HUES6 (cell line): ENCODE measurements around the gene OR8D2.

ENCODE experiments used
- H3K27ac ChIP-seq: 2 replicates; pipeline ENCODE4 v1.7.0; 2013; ENCODE audit warnings: low read depth, mild to moderate bottlenecking, low read length, inconsistent platforms
- H3K27me3 ChIP-seq: 2 replicates; pipeline ENCODE4 v1.6.1; 2013; ENCODE audit warnings: low read length; ENCODE audit not compliant: control insufficient read depth, insufficient read depth
- H3K36me3 ChIP-seq: 2 replicates; pipeline ENCODE4 v1.6.1; 2013; ENCODE audit warnings: low read length; ENCODE audit not compliant: control insufficient read depth, insufficient read depth
- H3K4me1 ChIP-seq: 2 replicates; pipeline ENCODE4 v1.6.1; 2013; ENCODE audit warnings: low read length; ENCODE audit not compliant: control insufficient read depth, insufficient read depth
- H3K4me3 ChIP-seq: 2 replicates; pipeline ENCODE4 v1.5.1; 2013; ENCODE audit warnings: low read depth, low read length
- H3K9ac ChIP-seq: one replicate; pipeline ENCODE4 v1.6.1; 2013; ENCODE audit warnings: mild to moderate bottlenecking, low read length
- H3K9me3 ChIP-seq: 2 replicates; pipeline ENCODE4 v1.6.1; 2013; ENCODE audit warnings: low read depth, low read length; ENCODE audit not compliant: control insufficient read depth, insufficient read depth

OR8D2 gene, protein sequence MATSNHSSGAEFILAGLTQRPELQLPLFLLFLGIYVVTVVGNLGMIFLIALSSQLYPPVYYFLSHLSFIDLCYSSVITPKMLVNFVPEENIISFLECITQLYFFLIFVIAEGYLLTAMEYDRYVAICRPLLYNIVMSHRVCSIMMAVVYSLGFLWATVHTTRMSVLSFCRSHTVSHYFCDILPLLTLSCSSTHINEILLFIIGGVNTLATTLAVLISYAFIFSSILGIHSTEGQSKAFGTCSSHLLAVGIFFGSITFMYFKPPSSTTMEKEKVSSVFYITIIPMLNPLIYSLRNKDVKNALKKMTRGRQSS

DNA sequence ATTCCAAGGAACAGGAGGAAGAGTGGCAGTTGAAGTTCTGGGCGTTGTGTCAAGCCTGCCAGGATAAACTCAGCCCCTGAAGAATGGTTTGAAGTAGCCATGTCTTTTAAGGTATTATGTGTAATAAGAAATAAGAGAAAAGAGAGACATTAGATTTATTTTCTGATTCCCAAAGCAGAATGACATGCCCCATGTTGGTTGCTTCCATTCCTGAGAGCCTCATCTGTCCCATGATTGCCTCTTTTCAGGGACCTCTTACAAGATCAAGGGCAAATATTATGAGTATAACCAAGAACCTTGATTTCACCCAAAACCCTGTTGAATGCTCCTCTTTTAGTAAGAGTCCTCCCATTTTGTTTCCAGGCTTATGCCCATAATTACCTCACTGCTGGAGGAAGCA lies at the start of gene OR8D2:
Gene OR8D2, minus strand, starts transcription at position 101 of the 400 bp plus-strand sequence. Its CDS starts 0 bp downstream, at position 101.
- H3K4me1 ChIP-seq: no peaks in the 10 kb centered on the region

GRCh38 chr11:124359566-124359965 lies 39.6 kb upstream of the OR8D2 start:
- no peaks in the 10 kb centered on the region for H3K36me3 ChIP-seq
- no peaks in the 10 kb centered on the region for H3K27me3 ChIP-seq
- no peak overlapping the region for H3K4me3 ChIP-seq
- no peak overlapping the region for H3K9ac ChIP-seq
- H3K9me3 ChIP-seq: no peaks in the 10 kb centered on the region
- no peak overlapping the region for H3K27ac ChIP-seq
- no peaks in the 10 kb centered on the region for H3K4me1 ChIP-seq

More for the DNA sequence above, at the start of gene OR8D2:
- no peaks in the 10 kb centered on the region for H3K36me3 ChIP-seq
- H3K4me3 ChIP-seq: no peak within 1 kb of the TSS
- H3K9ac ChIP-seq: no peak within 1 kb of the TSS
- no peaks in the 10 kb centered on the region for H3K9me3 ChIP-seq
- no peak within 1 kb of the TSS for H3K27ac ChIP-seq
- H3K27me3 ChIP-seq: no peaks in the 10 kb centered on the region

DNA sequence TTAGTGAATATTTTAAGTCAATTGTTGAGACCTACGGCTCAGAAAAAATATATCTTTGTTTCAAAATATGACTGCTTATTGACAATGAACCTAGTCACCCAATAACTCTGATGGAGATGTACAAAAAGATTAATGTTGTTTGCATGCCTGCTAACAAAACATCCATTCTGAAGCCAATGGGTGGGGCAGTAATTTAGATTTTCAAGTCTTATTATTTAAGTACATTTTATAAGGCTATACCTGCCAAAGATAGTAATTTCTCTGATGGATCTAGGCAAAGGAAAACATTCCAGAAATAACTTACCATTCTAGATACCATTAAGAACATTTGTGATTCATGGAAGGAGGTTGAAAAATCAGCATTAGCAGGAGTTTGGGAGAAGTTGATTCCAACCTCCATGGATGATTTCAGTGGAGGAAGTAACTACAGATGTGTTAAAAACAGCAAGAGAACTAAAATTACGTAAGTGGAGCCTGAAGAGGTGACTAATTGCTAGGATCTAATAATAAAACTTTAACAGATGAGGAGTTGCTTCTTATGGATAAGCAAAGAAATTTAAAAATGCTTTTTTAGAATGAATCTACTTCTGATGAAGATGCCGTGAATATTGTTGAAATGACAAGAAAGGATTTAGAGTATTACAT lies 26.4 kb upstream of the OR8D2 start:
- H3K27me3 ChIP-seq: no peaks in the 10 kb centered on the region
- no peak overlapping the region for H3K9ac ChIP-seq
- H3K4me1 ChIP-seq: no peaks in the 10 kb centered on the region
- H3K36me3 ChIP-seq: no peaks in the 10 kb centered on the region
- no peak overlapping the region for H3K27ac ChIP-seq
- no peak overlapping the region for H3K4me3 ChIP-seq
- H3K9me3 ChIP-seq: no peaks in the 10 kb centered on the region

GRCh38 chr11:124344346-124344745 lies 24.3 kb upstream of the OR8D2 start:
- H3K27ac ChIP-seq: no peak overlapping the region
- no peaks in the 10 kb centered on the region for H3K9me3 ChIP-seq
- H3K9ac ChIP-seq: no peak overlapping the region

GRCh38 chr11:124340142-124340447 lies 20.1 kb upstream of the OR8D2 start:
- Histone ChIP-seq H3K27me3 (no peaks in the 10 kb centered on the region), H3K9me3 (no peaks in the 10 kb centered on the region), H3K4me3 (no peak overlapping the region), H3K9ac (no peak overlapping the region), H3K36me3 (no peaks in the 10 kb centered on the region), H3K4me1 (no peaks in the 10 kb centered on the region), H3K27ac (no peak overlapping the region)

More at GRCh38 chr11:124344346-124344745, 24.3 kb upstream of the OR8D2 start:
- Histone ChIP-seq H3K4me3 (no peak overlapping the region), H3K36me3 (no peaks in the 10 kb centered on the region), H3K27me3 (no peaks in the 10 kb centered on the region), H3K4me1 (no peaks in the 10 kb centered on the region)

- no peaks in the 10 kb centered on the region for H3K36me3 ChIP-seq
- no peak overlapping the region for H3K4me3 ChIP-seq
- H3K4me1 ChIP-seq: no peaks in the 10 kb centered on the region
- H3K9ac ChIP-seq: no peak overlapping the region
- no peak overlapping the region for H3K27ac ChIP-seq
- H3K9me3 ChIP-seq: no peaks in the 10 kb centered on the region
- H3K27me3 ChIP-seq: no peaks in the 10 kb centered on the region
Measured at GRCh38 chr11:124339396-124340141, 19.6 kb upstream of the OR8D2 start.

DNA sequence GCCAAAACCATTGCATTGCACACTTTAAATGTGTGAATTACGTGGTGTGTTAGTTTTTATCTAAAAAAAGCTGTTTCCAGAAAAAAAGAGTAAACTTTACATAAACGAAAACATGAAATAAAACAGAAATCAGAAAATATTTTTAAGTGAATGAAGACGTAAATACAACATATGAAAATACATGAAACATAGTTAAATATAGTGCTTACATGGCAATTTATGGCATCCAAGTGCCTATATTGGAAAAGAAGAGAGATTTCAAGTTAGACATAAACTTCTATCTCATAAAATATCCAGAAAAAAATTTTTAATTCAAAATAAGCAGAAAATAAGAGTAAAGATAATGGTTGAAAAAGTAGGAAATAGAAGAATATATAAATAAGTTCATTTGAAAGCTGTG lies 11.9 kb upstream of the OR8D2 start:
- H3K4me1 ChIP-seq: no peaks in the 10 kb centered on the region
- H3K27me3 ChIP-seq: no peaks in the 10 kb centered on the region
- H3K9me3 ChIP-seq: peaks cover 12% of the 10 kb centered on the region; the same call in 1 of the 2 replicates
- no peak overlapping the region for H3K27ac ChIP-seq
- no peaks in the 10 kb centered on the region for H3K36me3 ChIP-seq
- no peak overlapping the region for H3K4me3 ChIP-seq
- H3K9ac ChIP-seq: no peak overlapping the region

DNA sequence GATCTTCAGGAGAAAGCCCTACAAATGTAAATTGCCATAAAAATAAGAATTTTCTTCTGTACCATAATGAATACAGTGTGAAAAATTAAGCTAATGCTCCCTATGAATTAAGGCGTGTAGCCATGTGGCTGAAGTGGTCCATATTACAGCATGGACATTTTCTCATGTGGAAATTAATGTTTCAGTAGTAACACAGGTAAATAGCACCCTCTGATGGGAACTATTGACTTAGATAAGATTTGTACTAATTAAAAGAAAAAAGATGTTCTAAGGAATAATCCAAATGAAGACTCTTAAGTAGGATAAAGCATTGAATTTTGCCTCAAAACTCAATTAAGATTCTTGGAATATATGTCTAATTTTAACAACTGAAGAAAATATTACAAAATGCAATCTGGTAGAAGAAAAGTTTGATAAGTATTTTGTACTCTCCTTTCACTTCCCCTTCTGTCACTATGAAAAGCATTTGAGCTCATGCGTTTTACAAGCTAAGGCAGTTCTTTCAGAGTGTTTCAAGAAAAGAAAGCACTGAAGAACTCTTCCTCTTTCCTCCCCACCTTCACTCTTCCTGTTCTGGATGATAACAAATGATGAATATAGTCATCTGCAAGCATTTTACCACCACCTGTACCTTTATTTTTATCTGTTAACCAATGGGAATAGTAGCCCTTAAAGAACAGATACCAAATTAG lies 9.9 kb upstream of the OR8D2 start:
- no peak overlapping the region for H3K4me3 ChIP-seq
- no peaks in the 10 kb centered on the region for H3K27me3 ChIP-seq

DNA sequence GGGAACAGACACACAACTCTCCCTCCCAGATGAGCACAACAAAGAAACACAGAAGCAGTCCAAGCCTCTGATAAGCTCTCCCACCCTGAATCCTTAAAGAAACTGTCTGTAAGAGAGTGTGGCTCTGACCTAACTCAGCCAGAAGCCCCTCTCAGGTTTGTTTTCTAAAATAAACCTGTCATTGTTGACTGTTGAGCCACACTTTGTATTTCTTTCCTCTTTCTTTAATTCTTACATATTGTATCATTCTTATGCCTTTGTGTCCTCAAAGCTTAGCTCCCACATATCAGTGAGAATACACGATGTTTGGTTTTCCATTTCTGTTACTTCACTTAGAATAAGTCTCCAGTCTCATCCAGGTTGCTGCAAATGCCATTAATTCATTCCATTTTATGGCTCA lies 7.8 kb upstream of the OR8D2 start:
- Histone ChIP-seq H3K4me1 (no peaks in the 10 kb centered on the region), H3K9ac (no peak overlapping the region), H3K36me3 (no peaks in the 10 kb centered on the region), H3K27me3 (no peaks in the 10 kb centered on the region), H3K4me3 (no peak overlapping the region), H3K9me3 (peaks cover 12% of the 10 kb centered on the region; the same call in 1 of the 2 replicates), H3K27ac (no peak overlapping the region)

More for the DNA sequence above, 9.9 kb upstream of the OR8D2 start:
- H3K9ac ChIP-seq: no peak overlapping the region
- no peaks in the 10 kb centered on the region for H3K36me3 ChIP-seq
- H3K4me1 ChIP-seq: no peaks in the 10 kb centered on the region
- peaks cover 12% of the 10 kb centered on the region; the same call in 1 of the 2 replicates for H3K9me3 ChIP-seq
- H3K27ac ChIP-seq: no peak overlapping the region

GRCh38 chr11:124322356-124322755 lies 2.4 kb upstream of the OR8D2 start:
- Histone ChIP-seq H3K27ac (no peak overlapping the region), H3K4me3 (no peak overlapping the region), H3K27me3 (no peaks in the 10 kb centered on the region), H3K36me3 (no peaks in the 10 kb centered on the region), H3K4me1 (no peaks in the 10 kb centered on the region), H3K9ac (no peak overlapping the region), H3K9me3 (peaks cover under 1% of the 10 kb centered on the region; the same call in 1 of the 2 replicates)
